T-helper 2 cell treated with Interferon-gamma antibody and Interleukin-4, amounts not matched to agents 100 ng/mL and 5 ng/mL, for 36 hours (primary cell): Measurements from ENCODE around the gene MBP. TPM values are rescaled to one million over a fixed set of nuclear protein-coding genes. Genes with fewer than 3 reads are reported as not detected.

Experiments
- intact Hi-C: fragments of 100-400 bp; cut with micrococcal nuclease; formaldehyde crosslinking; loops from one replicate; pipeline ENCODE4 v1.15.1; 2023
- total RNA-seq: library from RNA; stranded (reverse); gene quantifications from 2 replicates; pipeline ENCODE4 v1.2.3, GENCODE V29; 2022

Gene MBP
- total RNA-seq, 1 donor from 2014 or later, result 89.5 TPM

DNA sequence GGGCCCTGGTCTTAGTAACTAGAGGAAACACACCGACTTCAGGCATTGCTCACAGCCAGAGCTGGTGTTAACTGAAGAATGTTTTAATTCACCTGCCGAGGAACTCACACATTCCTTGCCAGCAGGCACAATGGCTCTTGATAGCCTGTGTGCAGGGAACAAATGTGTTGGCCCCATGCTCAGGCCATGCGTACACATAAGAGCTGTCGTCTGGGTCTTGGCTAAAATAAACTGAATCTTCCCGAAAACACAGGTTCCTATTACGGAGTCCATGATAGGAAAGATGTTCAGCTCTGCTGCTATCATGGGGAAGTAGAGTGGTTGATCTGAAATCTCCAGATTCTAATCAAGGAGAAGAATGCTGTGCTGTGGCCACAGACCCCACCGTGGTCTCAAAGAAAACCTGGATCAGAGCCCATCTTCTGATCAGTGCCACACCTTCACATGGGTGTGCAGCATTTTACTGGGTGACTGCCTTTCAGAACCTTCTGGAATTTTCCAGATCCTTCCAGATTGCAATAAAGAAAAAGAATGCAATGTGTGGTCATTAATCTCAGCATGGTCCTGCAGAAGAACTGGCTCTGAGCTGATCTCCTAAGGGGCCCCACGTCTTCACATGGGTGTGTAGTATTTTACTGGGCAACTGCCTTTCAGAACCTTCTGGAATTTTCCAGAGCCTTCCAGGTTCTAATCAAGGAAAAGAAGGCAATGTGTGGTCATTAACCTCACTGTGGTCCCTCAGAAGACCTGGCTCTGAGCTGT is 17.2 kb downstream of the MBP start:
- intact Hi-C loops, result no loop called here

DNA sequence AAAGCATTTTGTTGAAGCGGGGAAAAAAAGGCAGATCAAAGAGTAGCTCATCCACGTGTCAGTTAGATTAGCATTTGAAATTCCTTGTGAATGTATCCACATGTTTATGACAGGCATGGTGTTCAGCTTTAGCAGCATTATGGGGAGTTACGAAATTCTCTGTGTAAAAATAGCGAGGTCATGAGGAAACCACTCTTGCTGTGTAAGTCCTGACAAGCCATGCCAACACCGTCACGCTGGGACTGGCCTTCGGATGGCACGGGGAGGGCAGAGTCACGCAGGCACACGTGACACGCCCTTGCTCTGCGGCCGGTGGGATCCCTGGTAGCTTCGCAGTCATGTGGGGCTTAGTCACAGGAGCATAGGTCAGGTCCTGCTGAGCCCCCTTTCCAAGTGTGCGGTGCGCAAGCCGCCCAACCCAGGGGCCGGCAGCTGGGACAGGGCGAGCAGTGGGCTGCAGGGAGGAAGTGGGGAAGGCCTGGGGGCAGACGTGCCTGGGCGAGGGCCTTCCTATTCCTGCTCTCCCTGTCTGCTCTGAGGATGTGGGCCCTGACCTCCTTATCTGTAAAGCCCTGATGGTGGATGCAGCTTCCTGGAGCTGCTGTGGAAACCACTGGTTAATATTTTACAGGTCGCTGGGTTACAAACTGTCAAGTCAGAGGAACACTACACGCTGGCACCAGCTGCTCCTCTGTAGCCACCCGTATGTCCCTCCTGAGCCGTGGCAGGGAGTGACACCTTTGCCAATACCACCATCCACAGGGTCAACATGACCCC is 18.0 kb downstream of the MBP start:
- intact Hi-C loops, result no loop called here

DNA sequence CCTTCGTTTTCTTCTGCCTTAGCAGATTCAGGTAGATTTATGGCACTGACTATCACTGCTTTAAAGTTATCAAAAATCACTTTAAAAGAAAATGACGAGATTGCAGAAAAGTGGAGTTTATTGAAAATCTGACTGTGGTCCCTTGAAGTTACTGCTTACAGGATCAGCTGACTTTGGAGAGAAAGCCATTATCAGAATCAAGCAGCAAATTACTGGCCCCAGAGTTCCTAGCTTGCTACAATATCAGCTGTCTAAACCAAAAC is 18.5 kb downstream of the MBP start:
- intact Hi-C loops, result no loop called here

DNA sequence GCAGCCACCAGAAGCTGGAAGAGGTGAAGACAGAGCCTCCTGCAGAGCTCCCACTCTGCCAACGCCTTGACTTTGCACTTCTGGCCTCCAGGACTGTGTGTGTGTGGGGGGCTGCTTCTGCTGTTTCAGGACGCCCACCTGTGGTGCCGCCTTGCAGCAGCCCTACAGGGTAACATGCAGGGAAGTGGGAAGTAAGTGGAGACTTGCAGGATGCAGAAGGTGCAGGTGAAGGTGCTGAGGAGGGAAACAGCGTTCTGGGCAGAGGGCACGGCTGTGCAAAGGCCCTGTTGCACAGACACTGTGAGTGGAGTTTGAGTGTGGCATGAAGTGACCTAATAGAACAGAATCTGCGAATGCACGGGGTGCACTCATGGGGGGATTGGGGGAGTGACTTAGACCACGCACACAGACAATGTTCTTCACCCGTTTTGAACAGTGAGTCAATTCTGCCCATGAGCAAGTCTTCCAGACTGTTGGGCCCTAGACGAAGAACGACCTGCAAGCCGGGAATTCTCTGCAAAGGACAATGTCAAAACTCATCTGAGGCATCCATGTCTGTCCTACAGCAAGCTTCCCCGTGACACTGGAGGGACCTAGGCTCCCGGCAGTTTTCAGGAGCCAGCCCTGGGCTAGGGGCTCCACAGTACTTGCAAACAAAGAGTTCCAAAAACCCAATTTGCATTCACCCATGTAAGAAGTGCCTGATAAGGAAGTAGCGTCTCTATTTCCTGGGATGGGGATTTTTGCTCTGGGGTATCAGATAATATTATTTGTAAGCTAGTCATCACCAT is 19.0 kb downstream of the MBP start:
- intact Hi-C loops, result no loop called here

DNA sequence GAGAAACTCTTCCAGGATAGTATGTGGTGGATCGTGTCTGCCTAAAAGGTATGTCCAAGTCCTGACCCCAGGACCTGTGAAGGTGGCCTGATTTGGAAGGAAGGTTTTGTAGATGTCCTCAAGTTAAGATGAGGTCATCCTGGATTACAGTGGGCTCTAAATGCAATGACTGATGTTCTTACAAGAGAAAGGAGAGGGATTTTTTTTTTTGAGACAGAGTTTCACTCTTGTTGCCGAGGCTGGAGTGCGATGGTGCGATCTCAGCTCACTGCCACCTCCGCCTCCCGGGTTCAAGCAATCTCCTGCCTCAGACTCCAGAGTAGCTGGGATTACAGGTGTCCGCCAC is 19.9 kb downstream of the MBP start:
- intact Hi-C loops, result no loop called here

DNA sequence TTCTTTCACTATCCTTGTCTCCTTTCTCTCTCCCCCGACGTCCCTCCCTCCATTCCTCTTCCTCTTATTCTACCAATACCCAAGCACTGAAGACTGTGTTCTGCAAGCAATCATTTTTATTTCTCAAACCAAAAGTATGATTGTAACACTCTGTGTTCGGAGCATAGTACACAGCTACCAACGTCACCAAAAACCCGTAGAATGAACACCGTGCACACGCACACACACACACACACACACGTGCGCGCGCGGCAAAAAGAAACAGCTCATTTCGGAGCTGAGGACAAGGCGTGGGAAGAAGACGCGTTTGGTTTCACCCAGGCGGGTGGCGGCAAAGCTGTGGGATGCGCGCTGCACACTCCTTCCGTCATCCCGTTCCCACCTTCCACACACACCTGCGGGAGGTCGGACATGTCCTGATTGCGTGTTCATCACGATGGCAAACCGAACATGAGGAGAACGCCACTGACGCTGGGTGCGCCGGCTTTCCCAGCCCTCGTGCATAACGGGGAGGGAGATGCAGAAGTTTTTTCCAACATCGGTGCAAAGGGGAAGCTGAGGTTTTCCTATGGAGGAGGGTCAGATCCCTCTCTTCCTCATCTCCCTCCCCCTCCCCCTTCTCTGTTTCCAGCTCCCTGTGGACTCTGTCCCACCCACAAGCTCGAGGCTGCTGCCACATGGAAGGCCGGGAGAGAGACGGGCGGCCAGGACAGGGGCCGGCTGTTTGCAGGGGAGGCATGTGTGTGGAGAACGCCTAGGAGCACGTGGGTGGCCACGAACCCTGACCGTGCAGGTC is 20.4 kb downstream of the MBP start:
- intact Hi-C loops, result no loop called here

DNA sequence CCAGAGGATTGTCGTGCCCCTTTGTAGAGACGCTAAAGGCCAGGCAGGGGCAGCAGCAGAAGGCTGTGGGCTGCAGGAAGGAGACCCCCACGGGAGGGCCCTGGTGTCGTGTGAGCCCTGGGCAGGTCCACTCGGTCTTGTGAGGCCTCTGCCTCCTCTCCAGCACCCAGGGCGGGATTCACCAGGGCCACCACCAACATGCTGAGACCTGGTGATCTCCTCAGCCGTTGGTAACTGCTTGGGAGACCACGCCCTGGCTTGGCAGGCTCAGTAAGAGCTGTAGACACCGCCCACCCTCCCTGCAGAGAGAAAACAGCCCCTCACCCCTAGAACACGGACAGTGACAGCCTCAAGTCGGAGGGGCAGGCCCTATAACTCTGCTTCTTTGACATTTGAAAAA is 21.1 kb downstream of the MBP start:
- intact Hi-C loops, result no loop called here

DNA sequence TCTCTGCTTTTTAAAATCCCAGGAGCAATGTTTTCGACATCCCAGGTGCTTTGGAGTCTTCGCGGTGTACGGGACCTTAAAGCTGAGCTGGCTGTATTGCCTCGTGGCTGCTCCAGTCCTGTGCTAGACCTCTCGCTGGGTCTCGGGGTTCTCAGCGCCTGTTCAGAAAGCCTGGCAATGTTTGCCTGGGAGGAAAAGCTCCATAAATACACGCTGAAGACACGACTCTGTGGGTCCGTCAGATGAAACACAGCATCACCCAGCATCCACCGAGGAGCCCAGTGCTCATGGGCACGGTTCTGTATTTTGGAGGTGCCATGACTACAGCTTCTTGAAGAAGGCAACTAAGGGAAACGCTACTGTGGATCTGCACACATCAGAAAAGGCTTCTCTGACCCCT is 21.6 kb downstream of the MBP start:
- intact Hi-C loops, result no loop called here

DNA sequence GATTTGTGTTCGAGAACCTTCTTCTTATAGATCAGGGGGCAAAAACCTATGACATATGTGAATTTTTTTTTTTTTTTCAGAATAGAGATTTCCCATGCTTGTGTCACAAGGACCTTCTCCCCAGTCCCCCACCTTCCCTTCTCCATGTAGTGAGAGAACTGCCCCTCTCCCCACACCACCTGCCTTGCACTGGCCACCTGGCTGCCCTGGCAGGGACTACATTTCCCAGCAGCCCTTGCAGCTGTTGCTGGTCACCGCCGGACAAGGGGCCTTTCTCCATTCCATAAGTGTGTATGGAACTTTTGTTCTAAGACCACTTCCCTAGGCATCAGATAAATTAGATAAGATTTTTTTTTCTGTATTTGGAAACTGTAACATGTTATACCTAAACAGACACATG is 22.2 kb downstream of the MBP start:
- intact Hi-C loops, result no loop called here

DNA sequence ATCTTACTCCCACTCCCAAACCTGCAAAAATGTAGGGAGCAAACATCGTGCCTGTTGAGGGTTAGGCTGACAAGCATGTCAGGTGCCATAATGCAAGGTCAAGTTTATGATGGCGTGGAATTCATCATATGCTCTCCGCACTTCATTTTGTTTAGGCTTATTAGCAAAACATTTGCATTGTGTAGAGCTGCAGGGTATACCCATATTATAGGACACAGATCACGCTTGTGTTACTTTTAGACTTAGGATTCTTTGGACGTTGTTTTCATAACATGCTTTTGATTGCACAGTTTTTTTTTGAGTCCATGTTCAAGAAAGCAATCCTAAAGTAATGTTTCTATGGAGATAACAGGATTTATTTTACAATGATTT is 22.9 kb downstream of the MBP start:
- intact Hi-C loops, result no loop called here

DNA sequence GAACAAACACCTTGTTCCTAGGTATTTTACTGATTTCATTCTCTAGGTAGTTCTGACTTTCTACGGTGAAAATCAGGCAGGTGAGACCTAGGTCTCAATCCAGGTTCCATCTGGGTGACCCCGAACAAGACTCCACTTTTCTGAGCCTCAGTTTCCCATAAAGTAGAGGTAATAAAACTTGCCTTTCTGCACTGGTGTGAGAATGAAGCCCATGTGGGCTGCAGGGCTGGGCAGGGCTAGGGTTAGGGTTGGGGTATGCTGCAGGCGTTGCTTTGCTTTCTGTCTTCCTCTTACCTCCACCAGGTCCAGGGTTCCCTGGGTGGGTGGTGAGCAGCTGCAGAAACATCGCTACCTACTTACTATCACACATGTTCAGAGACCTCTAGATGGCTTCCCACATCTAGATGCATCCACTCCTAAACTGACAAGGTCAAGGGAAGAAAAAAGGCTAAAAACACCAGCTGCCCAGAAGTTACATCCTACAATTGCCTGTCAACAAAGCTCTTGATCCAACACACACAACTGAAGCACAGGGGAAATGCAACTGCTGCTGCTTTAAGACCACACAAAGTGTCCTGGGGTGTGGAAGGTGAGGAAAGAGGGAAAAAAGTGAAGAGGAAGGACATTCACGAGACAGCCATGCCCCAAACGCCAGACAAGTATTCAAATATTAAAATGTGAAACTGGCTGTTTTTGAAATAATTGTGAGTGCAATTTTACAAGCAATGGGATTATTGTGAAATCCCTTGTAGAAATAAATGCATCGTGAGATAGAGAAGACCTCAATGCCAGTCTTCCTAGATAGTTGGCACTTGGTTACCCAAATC is 23.5 kb downstream of the MBP start:
- intact Hi-C loops, result no loop called here

DNA sequence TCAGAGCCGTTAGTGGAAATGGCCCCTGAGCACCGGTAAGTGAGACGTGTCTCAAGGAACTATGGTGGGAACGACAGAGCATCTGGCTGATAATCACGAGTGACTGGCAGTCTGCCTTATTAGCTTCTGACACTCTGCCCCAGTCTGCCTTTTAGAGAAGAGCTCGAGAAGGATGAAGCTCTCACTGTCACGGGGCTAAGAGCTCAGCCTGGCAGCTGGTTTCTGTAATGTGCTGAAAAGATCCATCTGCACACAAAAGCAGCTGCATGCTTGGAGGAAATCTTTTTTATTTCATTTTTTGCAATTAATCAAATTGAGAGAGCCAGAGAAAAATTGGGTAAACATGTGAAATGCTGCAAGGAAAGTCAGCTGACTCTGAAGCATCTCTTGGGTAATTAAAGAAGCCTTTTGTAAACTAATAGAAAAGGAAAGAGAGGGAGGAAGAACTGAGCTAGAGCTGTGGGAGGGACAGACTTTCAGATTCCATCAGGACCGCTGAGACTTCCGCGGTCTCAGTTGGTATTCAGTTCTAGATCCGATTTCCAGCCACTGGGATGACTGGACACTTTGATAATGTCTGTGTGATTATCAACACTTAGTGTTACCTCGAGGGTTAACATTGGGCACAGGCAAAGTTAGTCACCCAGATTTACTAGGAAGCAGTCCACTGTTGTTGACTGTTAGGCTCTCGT is 24.4 kb downstream of the MBP start:
- intact Hi-C loops, result no loop called here

DNA sequence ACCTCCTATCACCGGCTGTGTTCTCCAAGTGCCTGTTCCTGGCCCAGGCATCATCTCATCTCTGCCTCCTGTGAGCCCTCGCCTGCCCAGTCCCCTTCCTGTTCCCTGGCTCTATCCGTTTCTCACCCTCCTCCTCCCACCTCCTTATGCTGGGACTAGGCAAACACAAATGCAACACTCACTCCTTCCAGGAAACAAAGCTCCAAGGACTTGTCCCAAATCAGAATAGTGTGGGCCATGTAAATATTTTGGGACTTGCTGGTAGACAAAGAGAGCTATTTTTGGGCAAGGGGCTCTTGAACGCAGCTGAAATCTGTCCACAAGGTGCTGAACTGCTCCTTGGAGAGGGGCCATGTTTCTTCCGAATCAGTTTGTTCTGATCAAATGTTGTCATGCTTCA is 25.3 kb downstream of the MBP start:
- intact Hi-C loops, result no loop called here

DNA sequence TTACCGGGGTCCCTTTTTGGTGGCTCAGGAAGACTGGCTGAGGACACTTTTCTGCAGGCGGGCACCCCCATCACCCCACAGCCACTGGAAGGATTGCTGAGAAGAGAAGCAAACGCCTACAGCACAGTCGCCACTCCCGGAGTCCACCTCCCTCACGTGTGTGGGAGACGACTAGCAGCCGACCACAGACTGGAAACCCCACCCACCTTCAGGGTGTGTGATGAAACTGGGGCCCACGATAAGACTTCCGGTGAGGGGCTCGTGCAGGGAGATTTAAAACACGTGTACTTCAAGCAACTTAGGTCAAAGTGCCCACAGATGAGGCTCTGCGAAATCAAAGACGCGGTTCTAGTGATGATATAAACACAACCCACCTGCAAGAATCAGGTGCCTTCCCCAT is 26.3 kb downstream of the MBP start:
- intact Hi-C loops, result no loop called here

DNA sequence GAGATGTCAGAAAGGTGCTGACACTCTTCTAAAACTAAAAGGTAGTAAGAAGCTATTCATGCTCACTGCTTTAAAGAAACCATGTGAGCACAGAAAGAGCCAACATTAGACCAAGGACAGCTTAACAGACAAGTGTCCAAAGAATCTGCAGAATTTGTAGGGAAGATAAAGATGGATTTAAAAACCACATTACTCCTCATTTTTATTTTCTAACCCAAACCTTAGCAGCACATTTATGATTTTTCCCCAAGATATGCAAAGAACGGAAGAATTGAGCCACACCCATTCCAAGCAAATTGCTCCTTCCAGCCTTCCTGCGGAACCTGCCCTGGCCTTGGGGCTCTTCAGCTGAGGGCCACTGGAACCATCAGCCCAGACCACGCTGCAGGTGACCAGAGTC is 26.9 kb downstream of the MBP start:
- intact Hi-C loops, result loop anchor here (2.0 kb wide), 1 partner anchor 103 kb away; no protein-coding TSS in a partner anchor

DNA sequence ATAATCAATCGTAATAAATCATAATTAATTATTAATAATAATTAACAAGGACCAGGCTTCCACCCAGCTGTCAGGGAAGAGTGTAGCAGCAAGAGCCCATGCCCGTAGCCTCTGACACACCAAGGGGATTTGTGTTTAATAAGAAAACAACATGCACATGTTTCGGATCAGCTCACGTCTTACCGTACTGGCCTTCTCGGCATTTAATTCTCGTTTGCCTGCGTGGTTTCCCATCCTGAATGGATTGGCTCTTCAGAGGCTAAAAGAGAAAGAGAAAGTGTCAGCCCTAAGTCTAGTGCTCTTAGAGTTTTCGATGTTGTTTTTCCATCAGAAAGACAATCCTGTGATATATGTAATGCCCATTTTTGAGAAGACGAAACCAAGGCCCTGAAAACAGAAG is 27.6 kb downstream of the MBP start:
- intact Hi-C loops, result loop anchor here (2.0 kb wide), 1 partner anchor 104 kb away; no protein-coding TSS in a partner anchor

DNA sequence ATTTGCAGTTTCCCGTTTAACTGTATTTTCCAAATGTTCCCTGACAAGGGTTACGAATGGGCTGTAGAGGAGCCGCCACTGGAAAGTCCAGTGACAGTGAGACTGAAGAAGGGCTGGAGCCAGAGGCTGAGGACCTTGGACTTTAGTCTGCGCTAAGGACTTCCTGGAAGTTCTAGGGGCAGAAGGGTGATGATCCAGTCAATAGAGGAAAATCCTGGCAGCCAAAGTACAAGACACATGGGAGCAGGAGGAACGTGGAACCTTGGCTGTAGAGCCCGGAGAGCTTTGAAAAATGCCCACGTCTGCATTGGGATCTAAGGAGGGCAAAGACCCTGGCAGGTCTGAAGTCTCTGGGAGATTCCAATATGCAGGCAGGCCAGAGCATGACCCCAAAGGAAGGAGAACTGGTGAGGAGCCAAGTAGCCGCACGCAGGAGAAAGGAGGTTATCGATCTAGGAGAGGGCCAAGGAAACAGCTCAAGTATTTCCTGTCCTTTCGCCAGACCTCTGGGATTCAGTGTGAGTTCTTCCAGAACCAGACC is 28.5 kb downstream of the MBP start:
- intact Hi-C loops, result loop anchor here (2.0 to 5.0 kb wide), 4 partner anchors 38 to 105 kb away; no protein-coding TSS in a partner anchor

DNA sequence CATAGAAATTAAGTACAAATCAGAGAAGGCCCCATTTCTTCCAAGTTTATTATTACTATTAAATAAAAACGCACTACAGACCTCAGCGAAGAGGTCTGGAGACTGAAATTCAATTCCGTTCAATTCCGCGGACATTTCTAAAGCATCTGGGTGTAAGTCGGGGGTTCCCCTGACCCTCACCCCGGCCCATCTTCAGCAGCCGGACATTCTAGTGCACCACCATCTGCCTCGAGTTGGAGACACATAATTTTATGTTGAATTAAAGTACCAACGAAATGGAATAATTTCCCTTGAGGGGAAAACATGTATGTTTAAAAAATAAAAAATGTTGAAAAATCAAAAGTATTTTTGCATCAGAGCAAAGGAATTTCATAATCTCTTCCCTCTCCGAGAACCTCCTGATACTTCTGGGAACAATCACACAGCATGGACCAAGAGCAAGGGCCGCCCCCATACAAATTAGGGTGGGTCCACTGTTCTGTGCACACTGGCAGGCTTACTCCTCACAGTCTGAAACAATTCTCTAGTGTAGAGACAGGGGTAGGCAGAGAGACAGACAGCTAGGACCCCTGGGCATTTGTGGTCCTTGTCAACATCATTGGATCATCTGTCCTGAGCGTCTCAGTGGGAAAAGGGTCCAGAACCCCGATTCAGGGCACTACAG is 29.3 kb downstream of the MBP start:
- intact Hi-C loops, result loop anchor here (2.0 to 5.0 kb wide), 3 partner anchors 39 to 103 kb away; no protein-coding TSS in a partner anchor
